SH-SY5Y (cell line): ENCODE results near the gene NOTUM.

Source experiments
- GATA2 ChIP-seq: IDR thresholded peaks from 2 replicates; pipeline ENCODE4 v1.6.1; 2011; ENCODE audit warnings: mild to moderate bottlenecking, low read depth, low read length
- GATA3 ChIP-seq: IDR thresholded peaks from 2 replicates; pipeline ENCODE4 v1.6.1; 2011; ENCODE audit warnings: low read depth, mild to moderate bottlenecking, low read length, moderate library complexity

- TF ChIP-seq GATA2, result no peak
- TF ChIP-seq GATA3, result no peak
Measured at GRCh38 chr17:81959362-81960129, 1.4 kb downstream of the NOTUM start.
